Measurements from ENCODE around the gene PHF19.

The PHF19 gene

DNA sequence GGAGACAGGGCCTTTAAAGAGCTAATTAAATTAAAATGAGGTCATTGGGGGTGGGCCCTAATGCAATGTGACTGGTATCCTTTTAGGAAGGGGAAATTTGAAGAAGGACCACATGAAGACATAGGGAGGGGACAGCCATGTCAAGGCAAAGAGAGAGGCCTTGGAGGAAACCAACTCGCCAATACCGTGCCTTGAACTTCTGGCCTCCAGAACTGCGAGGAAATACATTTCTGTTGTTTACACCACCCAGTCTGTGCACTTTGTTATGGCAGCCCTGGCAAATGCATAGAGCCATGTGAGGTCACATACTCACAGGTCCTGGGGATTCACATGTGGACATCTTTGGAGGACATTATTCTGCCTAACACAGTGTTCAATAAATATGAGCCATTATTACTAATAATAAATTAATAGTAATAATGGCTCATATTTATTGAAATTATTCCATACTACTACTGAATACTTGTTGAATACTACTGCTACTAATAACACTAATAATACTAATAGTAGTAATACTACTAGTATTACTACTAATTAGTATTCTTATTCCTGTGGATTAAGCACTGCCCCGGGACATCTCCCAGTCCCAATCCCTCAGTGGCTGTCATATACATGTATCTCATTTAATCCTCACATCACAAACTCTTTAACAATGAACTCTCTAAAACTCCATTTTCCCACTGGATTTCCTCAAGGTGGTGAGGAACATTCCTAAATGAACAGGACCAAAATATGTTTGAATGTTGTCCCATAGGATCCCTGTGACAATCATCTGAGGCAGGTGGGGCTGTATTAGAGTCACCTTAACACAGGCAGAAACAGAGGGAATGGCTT lies 41.2 kb upstream of the PHF19 start:
- peaks cover 15% of the 10 kb centered on the region for H3K4me1 ChIP-seq (ENCODE audit: insufficient read depth, low read length)
- no peaks in the 10 kb centered on the region for H3K36me3 ChIP-seq (ENCODE audit: insufficient read depth, low read length)
- H3K4me3 ChIP-seq (ENCODE audit: low read length), result no peak overlapping the region
- no peaks in the 10 kb centered on the region for H3K27me3 ChIP-seq (ENCODE audit: insufficient read depth, low read length)
- H2AFZ ChIP-seq (ENCODE audit: low read depth, low read length), result no peak overlapping the region
- peaks cover 2% of the 10 kb centered on the region for H3K9me3 ChIP-seq (ENCODE audit: low read length)

DNA sequence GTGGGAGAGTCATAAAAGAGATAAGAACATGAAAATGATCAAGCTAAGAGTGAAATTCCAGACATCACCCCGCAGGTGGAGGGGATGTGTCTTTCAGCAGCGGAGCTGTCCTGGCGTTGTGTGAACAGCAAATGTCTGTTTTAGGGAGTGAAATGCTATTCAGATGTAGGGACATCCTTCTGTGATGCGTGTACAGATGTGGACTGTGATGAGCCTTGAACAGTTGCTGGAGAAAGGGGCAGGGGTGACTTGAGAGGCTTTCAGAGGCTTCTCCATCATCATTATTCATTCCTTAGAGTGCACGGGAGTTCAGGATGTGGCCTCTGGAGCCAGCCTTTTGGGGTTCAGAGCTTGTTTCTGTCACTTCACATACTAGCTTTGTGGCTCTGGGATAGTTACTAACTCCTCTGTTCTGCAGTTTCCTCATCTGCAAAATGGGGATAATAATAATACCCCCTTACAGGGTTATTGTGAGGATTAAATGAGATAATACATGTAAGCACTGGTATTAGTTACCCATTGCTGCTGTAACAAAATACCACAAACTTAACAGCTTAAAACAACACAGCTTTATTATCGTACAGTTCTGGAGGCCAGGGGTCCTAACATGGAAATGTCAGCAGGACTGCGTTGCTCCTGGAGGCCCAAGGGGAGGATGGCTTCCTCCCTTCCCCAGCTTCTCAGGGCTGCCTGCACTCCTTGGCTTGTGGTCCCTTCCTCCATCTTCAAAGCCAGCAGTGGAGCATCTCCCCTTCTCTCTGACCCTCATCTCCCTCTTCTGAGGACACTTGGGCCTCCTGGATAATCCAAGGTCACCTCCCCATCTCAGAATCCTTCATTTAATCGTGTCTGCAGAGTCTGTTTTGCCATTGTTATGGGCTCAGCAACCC lies 40.2 kb upstream of the PHF19 start:
- Histone ChIP-seq H2AFZ (ENCODE audit: low read depth, low read length) (no peak overlapping the region), H3K9me3 (ENCODE audit: low read length) (peaks cover 2% of the 10 kb centered on the region), H3K4me1 (ENCODE audit: insufficient read depth, low read length) (peaks cover 15% of the 10 kb centered on the region), H3K4me3 (ENCODE audit: low read length) (no peak overlapping the region), H3K36me3 (ENCODE audit: insufficient read depth, low read length) (no peaks in the 10 kb centered on the region), H3K27me3 (ENCODE audit: insufficient read depth, low read length) (no peaks in the 10 kb centered on the region)

DNA sequence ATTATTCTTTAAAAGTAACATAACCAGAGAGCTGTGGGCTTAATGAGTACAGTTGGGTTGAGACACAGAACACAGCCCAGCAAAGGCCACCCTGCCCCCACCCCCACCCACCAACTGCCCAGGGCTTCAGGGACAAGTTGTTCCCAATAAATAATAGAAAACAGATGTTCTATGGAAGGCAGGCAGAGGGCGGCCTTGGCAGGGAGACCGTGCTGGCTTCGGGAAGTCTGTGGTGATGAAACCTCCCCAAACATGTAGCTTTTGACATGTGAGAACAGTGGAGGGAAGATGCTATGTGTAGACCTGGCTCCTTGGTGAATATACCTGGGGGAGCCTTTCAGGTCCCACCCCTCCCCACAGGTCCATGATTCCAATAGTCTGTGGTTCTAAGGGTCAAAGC lies 39.6 kb upstream of the PHF19 start:
- Histone ChIP-seq H2AFZ (ENCODE audit: low read depth, low read length) (no peak overlapping the region), H3K36me3 (ENCODE audit: insufficient read depth, low read length) (no peaks in the 10 kb centered on the region), H3K9me3 (ENCODE audit: low read length) (peaks cover 2% of the 10 kb centered on the region), H3K4me3 (ENCODE audit: low read length) (no peak overlapping the region), H3K27me3 (ENCODE audit: insufficient read depth, low read length) (no peaks in the 10 kb centered on the region), H3K4me1 (ENCODE audit: insufficient read depth, low read length) (peaks cover 15% of the 10 kb centered on the region)

DNA sequence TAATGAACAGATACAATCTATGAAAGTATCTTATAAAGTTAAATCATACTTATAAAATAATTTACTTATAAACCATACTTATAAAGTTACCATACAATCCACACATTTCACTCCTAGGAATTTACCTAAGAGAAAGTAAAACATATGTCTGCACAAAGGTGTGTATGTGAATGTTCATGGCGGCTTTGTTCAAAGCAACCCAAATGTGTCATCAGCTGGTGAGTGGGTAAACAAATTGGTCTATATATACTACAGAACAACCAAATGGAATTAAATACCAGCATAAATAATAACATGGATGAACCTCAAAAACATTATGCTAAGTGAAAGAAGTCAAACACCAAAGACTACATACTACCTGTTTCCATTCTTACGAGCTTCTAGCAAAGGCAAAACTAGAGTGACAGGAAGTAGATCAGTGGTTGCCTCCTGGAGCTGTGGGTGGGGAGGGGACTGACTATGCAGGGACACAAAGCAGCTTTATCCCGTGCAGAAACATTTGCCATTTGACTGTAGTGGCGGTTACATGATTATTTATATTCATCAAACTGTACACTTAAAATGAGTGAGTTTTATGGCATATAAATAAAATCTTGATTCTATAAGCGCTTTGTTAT lies 39.0 kb upstream of the PHF19 start:
- Histone ChIP-seq H3K4me1 (ENCODE audit: insufficient read depth, low read length) (peaks cover 15% of the 10 kb centered on the region), H3K27me3 (ENCODE audit: insufficient read depth, low read length) (peaks cover 4% of the 10 kb centered on the region), H3K9me3 (ENCODE audit: low read length) (peaks cover 2% of the 10 kb centered on the region), H3K4me3 (ENCODE audit: low read length) (no peak overlapping the region), H3K36me3 (ENCODE audit: insufficient read depth, low read length) (no peaks in the 10 kb centered on the region), H2AFZ (ENCODE audit: low read depth, low read length) (no peak overlapping the region)

DNA sequence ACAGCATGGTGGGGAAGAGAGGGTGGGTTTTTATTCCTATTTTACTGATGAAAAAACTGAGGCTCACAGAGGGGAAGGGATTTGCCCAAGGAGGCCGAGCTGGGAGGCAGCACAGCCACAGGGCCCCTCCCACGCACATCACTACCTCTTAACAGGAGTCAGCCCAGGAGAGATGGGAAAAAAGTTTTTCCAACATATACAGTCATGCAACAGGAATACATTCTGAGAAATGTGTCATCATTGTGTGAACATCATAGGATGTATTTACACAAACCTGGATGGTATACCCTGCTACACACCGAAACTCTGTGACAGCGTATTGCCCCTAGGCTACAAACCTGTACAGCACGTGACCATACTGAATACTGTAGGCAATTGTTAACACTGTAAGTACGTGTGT lies 38.0 kb upstream of the PHF19 start:
- Histone ChIP-seq H3K36me3 (ENCODE audit: insufficient read depth, low read length) (no peaks in the 10 kb centered on the region), H3K9me3 (ENCODE audit: low read length) (peaks cover 2% of the 10 kb centered on the region), H3K4me1 (ENCODE audit: insufficient read depth, low read length) (peaks cover 6% of the 10 kb centered on the region), H3K27me3 (ENCODE audit: insufficient read depth, low read length) (peaks cover 4% of the 10 kb centered on the region), H2AFZ (ENCODE audit: low read depth, low read length) (no peak overlapping the region), H3K4me3 (ENCODE audit: low read length) (no peak overlapping the region)

DNA sequence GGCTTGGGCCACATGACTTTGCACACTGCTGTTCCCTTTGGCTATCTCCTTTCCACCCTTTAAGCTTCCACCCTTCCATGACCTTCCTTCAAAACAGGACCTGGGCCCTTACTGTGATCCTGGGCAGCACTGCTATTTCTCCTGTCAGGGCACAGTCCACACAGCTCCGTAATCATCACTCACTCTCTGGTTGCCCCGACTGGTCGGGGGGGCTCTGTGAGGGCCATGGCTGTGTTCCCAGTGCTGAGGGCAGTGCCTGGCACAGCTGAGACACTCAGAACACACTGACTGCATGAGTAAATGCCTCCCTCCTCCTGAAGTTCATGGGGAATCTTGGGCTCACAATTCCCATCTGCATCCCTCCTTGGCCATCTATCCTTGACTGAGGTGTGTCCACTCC lies 37.4 kb upstream of the PHF19 start:
- peaks cover 4% of the 10 kb centered on the region for H3K27me3 ChIP-seq (ENCODE audit: insufficient read depth, low read length)
- peaks cover 2% of the 10 kb centered on the region for H3K9me3 ChIP-seq (ENCODE audit: low read length)
- H3K36me3 ChIP-seq (ENCODE audit: insufficient read depth, low read length), result no peaks in the 10 kb centered on the region
- H3K4me3 ChIP-seq (ENCODE audit: low read length), result no peak overlapping the region
- H2AFZ ChIP-seq (ENCODE audit: low read depth, low read length), result no peak overlapping the region
- peaks cover 5% of the 10 kb centered on the region for H3K4me1 ChIP-seq (ENCODE audit: insufficient read depth, low read length)

DNA sequence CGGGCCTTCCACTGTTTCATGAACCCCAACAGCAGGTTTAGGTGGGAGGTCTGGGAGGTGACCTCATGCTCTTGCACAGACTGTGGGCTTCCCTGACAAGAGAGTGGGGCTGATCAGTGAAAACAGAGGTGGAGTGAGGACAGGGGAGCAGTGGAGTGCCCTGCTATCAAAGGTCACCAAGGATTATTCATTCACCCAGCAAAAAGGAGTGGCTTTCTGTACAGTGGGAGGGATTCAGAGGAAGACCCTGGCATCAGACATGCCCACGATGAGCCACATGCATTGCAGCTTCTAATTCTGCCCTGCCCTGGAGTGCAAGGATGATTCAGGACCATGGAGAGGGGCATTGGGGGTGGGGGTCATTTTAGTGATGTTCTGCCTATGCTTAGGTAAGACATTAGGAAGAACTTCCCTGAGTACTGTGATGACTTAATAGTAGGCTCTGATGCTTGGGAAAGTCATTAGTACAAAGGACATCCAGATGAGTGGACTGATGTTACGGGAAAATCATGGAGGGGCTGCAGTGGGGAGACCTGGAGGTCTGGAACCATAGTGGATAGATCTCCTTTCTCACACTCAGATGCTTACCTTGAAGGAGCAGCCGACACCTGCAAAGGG lies 36.8 kb upstream of the PHF19 start:
- H3K4me3 ChIP-seq (ENCODE audit: low read length), result no peak overlapping the region
- no peaks in the 10 kb centered on the region for H3K4me1 ChIP-seq (ENCODE audit: insufficient read depth, low read length)
- H2AFZ ChIP-seq (ENCODE audit: low read depth, low read length), result no peak overlapping the region
- H3K27me3 ChIP-seq (ENCODE audit: insufficient read depth, low read length), result peaks cover 4% of the 10 kb centered on the region
- H3K36me3 ChIP-seq (ENCODE audit: insufficient read depth, low read length), result no peaks in the 10 kb centered on the region
- peaks cover 2% of the 10 kb centered on the region for H3K9me3 ChIP-seq (ENCODE audit: low read length)

DNA sequence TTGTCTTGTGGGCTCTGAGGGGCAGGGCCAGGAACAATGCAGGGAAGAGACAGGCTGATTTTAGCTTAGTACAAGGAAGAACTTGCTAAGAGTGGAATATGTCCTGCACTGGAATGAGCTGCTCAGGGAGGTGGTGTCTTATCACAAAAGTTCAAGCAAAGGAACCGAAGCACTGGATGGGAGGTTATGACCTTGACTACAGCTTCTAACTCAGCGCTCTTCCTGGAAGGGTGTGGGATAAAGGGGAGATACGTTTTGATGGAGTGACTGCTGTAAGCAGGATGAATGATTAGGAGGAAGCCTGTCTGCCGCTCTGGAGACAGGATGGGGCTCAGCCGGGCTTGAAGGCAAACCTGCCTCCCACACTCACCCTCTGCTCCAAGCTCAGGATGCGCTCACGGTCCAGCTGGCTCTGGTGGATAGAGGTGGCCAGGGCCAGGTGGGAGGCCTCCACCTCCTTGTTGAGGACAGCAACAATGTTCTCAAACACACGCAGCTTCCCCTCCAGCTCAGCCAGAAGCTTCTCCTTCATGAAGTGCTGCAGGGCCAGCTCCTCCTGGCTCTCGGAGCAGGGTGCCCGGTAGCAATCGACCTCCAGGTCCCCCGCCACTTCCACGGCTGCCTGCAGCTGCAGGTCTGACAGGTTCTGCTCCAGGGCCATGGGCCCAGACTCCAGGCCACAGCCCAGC lies 36.1 kb upstream of the PHF19 start:
- Histone ChIP-seq H2AFZ (ENCODE audit: low read depth, low read length) (no peak overlapping the region), H3K4me3 (ENCODE audit: low read length) (no peak overlapping the region), H3K36me3 (ENCODE audit: insufficient read depth, low read length) (no peaks in the 10 kb centered on the region), H3K4me1 (ENCODE audit: insufficient read depth, low read length) (no peaks in the 10 kb centered on the region), H3K9me3 (ENCODE audit: low read length) (peaks cover 2% of the 10 kb centered on the region), H3K27me3 (ENCODE audit: insufficient read depth, low read length) (peaks cover 4% of the 10 kb centered on the region)

DNA sequence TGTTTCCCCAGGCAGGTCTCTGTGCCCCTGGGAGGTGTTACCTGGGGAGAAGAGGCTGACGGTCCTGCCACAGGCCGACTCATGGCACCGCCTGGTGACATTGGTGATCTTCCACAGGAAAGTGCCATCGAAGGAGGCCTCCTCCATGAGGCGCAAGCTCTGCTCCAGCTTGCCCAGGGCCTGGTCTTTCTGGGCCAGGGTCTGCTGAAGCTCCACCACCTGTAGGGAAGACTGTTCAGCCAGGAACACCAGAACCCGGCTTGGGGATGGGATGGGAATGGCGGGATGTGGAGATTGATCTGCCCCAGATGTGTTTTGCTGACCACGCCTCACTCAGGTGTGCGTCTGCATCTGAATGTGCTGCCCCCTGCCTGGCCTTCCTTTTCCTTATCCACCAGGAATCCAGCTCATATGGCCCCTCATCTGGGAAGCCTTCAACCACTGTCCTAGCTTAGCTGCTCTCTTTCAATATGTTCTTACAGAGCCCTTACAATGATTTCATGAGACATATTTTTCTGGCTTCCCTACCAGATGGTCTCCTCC lies 34.4 kb upstream of the PHF19 start:
- Histone ChIP-seq H3K4me1 (ENCODE audit: insufficient read depth, low read length) (no peaks in the 10 kb centered on the region), H3K4me3 (ENCODE audit: low read length) (no peak overlapping the region), H2AFZ (ENCODE audit: low read depth, low read length) (no peak overlapping the region), H3K9me3 (ENCODE audit: low read length) (no peaks in the 10 kb centered on the region), H3K27me3 (ENCODE audit: insufficient read depth, low read length) (peaks cover 4% of the 10 kb centered on the region), H3K36me3 (ENCODE audit: insufficient read depth, low read length) (no peaks in the 10 kb centered on the region)

DNA sequence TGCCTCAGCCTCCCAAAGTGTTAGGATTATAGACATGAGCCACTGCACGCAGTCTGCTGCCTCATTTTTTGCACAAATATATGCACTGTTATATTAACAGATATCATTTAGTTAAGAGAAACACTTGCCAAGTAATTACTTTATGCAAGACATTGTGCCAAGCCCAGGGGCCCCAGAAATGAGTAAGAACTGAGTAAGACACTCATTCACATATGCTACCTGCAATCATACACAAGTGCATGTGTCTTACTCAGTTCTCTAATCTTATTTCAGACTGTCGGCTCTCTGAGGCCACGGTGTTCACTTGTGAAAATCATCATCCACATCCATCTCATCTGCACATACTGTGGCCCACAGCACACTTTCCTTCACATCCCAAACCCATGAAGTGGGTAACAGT lies 33.7 kb upstream of the PHF19 start:
- H3K4me1 ChIP-seq (ENCODE audit: insufficient read depth, low read length), result no peaks in the 10 kb centered on the region
- H3K27me3 ChIP-seq (ENCODE audit: insufficient read depth, low read length), result peaks cover 4% of the 10 kb centered on the region
- no peaks in the 10 kb centered on the region for H3K36me3 ChIP-seq (ENCODE audit: insufficient read depth, low read length)
- H3K9me3 ChIP-seq (ENCODE audit: low read length), result no peaks in the 10 kb centered on the region
- no peak overlapping the region for H2AFZ ChIP-seq (ENCODE audit: low read depth, low read length)
- H3K4me3 ChIP-seq (ENCODE audit: low read length), result no peak overlapping the region

DNA sequence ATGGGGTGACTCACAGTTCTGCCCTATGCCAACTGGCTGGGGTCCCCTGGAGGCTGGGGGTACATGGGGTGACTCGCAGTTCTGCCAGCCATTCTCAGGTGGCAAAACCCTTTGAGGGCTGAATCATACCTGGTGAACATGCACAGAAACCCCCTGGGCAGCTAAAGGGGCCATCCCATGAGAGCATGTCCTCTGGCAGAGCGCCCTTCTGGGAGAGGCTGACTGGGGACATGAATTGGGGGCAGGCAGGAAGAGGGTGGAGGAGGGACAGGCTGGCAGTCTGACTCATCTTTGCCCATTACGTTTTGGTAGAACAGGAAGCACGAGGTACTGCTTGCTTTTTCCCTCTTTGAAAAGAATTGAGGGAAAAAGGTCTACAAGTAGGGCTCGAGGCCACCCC lies 32.9 kb upstream of the PHF19 start:
- H3K4me3 ChIP-seq (ENCODE audit: low read length), result no peak overlapping the region
- H3K36me3 ChIP-seq (ENCODE audit: insufficient read depth, low read length), result no peaks in the 10 kb centered on the region
- H3K9me3 ChIP-seq (ENCODE audit: low read length), result no peaks in the 10 kb centered on the region
- H3K4me1 ChIP-seq (ENCODE audit: insufficient read depth, low read length), result no peaks in the 10 kb centered on the region
- H2AFZ ChIP-seq (ENCODE audit: low read depth, low read length), result no peak overlapping the region
- H3K27me3 ChIP-seq (ENCODE audit: insufficient read depth, low read length), result peaks cover 4% of the 10 kb centered on the region

All from neuron (in vitro differentiated cells).